ENCODE results near the gene SLC38A8. TPM values are rescaled to one million over a fixed set of nuclear protein-coding genes. Genes with fewer than 3 reads are reported as not detected.
A peak's percentile ranks its signal among the peaks of the same experiment; 100 is the strongest.

SLC38A8 gene
- total and polyA plus RNA-seq, 4 donors, result 0.08 to 1.0 (median 0.32) TPM

GRCh38 chr16:83972256-83973008 lies 70.2 kb downstream of the SLC38A8 start:
- H3K4me3 ChIP-seq (ENCODE audit: low read depth in 1 of 3, low read length in 3 of 3), result no peak overlapping the region
- DNase-seq (ENCODE audit: low spot score), result no peak
- H3K9ac ChIP-seq (ENCODE audit: low read depth in 1 of 2, low read length in 2 of 2), result no peak overlapping the region
- WGBS, result 89% methylated on average over 19 of the region's 19 CpGs
- H3K27me3 ChIP-seq (ENCODE audit: control insufficient read depth in 4 of 4, insufficient read depth in 4 of 4, low read length in 3 of 4), result no peaks in the 10 kb centered on the region
- H3K27ac ChIP-seq (ENCODE audit: low read depth in 1 of 2, low read length in 2 of 2), result no peak overlapping the region
- no peak for TF ChIP-seq REST (IDR thresholded peaks at IDR 0.05)
- TF ChIP-seq ZBTB33 (IDR thresholded peaks at IDR 0.05), result no peak
- no peak for TF ChIP-seq RAD21 (IDR thresholded peaks at IDR 0.05)
- TF ChIP-seq RXRA (IDR thresholded peaks at IDR 0.05), result no peak
- no peak for TF ChIP-seq FOXA2 (IDR thresholded peaks at IDR 0.05)
- TF ChIP-seq TAF1 (conservative IDR thresholded peaks at IDR 0.05), result no peak
- no peak for TF ChIP-seq MAX (IDR thresholded peaks at IDR 0.05)
- TF ChIP-seq HNF4G (IDR thresholded peaks at IDR 0.05), result no peak
- TF ChIP-seq GABPA (IDR thresholded peaks at IDR 0.05 in 1 of 2, conservative IDR thresholded peaks at IDR 0.05 in 1 of 2), result no peak
- no peak for TF ChIP-seq EGR1 (IDR thresholded peaks at IDR 0.05; ENCODE audit: low read depth in 2 of 2)
- peaks cover 0 to 7% (median 1%) of the 10 kb centered on the region in 4 donors for H3K4me1 ChIP-seq (ENCODE audit: control insufficient read depth in 4 of 4, insufficient read depth in 4 of 4, low read length in 3 of 4)
- H3K9me3 ChIP-seq (ENCODE audit: control insufficient read depth in 4 of 4, low read length in 3 of 4), result no peaks in the 10 kb centered on the region
- H3K36me3 ChIP-seq (ENCODE audit: control insufficient read depth in 4 of 4, insufficient read depth in 3 of 4, low read depth in 1 of 4, low read length in 3 of 4), result peaks cover 0 to 2% (median 0%) of the 10 kb centered on the region in 4 donors

GRCh38 chr16:83971165-83972130 lies 71.1 kb downstream of the SLC38A8 start:
- no peak overlapping the region for H3K4me3 ChIP-seq (ENCODE audit: low read depth in 1 of 3, low read length in 3 of 3)
- no peaks in the 10 kb centered on the region for H3K9me3 ChIP-seq (ENCODE audit: control insufficient read depth in 4 of 4, low read length in 3 of 4)
- WGBS, result 41% methylated on average over 27 of the region's 27 CpGs
- H3K36me3 ChIP-seq (ENCODE audit: control insufficient read depth in 4 of 4, insufficient read depth in 3 of 4, low read depth in 1 of 4, low read length in 3 of 4), result peaks cover 0 to 2% (median 0%) of the 10 kb centered on the region in 4 donors
- no peak for TF ChIP-seq JUND (IDR thresholded peaks at IDR 0.05)
- TF ChIP-seq ATF3 (IDR thresholded peaks at IDR 0.05), result no peak
- no peak for TF ChIP-seq EGR1 (IDR thresholded peaks at IDR 0.05; ENCODE audit: low read depth in 2 of 2)
- TF ChIP-seq HNF4A (conservative IDR thresholded peaks at IDR 0.05), result peak; percentile 80 to 83
- peak; percentile 54 for TF ChIP-seq SP1 (IDR thresholded peaks at IDR 0.05)
- TF ChIP-seq RAD21 (IDR thresholded peaks at IDR 0.05), result peak in 1 of 2 donors; percentile 41
- peak; percentile 39 for TF ChIP-seq HNF4G (IDR thresholded peaks at IDR 0.05)
- no peak for DNase-seq (ENCODE audit: low spot score)
- H3K4me1 ChIP-seq (ENCODE audit: control insufficient read depth in 4 of 4, insufficient read depth in 4 of 4, low read length in 3 of 4), result peaks cover 0 to 7% (median 1%) of the 10 kb centered on the region in 4 donors
- H3K27me3 ChIP-seq (ENCODE audit: control insufficient read depth in 4 of 4, insufficient read depth in 4 of 4, low read length in 3 of 4), result no peaks in the 10 kb centered on the region
- H3K27ac ChIP-seq (ENCODE audit: low read depth in 1 of 2, low read length in 2 of 2), result no peak overlapping the region
- no peak overlapping the region for H3K9ac ChIP-seq (ENCODE audit: low read depth in 1 of 2, low read length in 2 of 2)

All from liver (tissue), 9 donors.